ENCODE measurements around the gene RTN4RL2. TPM values are rescaled to one million over a fixed set of nuclear protein-coding genes. Genes with fewer than 3 reads are reported as not detected.

The RTN4RL2 gene
- total RNA-seq, 2 experiments from 2014 or later = 0.23 to 0.27 TPM

- peaks cover 33% of the 10 kb centered on the region for H3K27me3 Mint-ChIP-seq
Measured at GRCh38 chr11:57459164-57460021, 935 bp upstream of the RTN4RL2 start.

GRCh38 chr11:57460758-57461749 lies 726 bp downstream of the RTN4RL2 start:
- ChIA-PET POLR2A (interaction anchor here (1.1 to 1.5 kb wide), 4 partner anchors 13 to 36 kb away, joined by 3 to 6 read pairs (median 4); partner anchors contain the start of gene SLC43A3), CTCF (interaction anchor here (1.2 to 9.1 kb wide), 9 partner anchors 11 to 180 kb away, joined by 3 to 254 read pairs (median 16); partner anchors contain the start of genes SLC43A1 and TIMM10)
- Mint-ChIP-seq H3K27me3 (peaks cover 33% of the 10 kb centered on the region), H3K9me3 (no peaks in the 10 kb centered on the region), H3K27ac (no peak overlapping the region), H3K4me1 (ENCODE audit: low read depth) (peaks cover 21% of the 10 kb centered on the region), H3K36me3 (ENCODE audit: low read depth) (no peaks in the 10 kb centered on the region), H3K4me3 (no peak overlapping the region)
- no peak for ATAC-seq
- TF ChIP-seq CTCF (IDR thresholded peaks at IDR 0.05) = no peak
- intact Hi-C loops (cut with micrococcal nuclease) = no loop called here
- no peak for DNase-seq

More at GRCh38 chr11:57459164-57460021, 935 bp upstream of the RTN4RL2 start:
- Mint-ChIP-seq H3K36me3 (ENCODE audit: low read depth) (no peaks in the 10 kb centered on the region), H3K4me1 (ENCODE audit: low read depth) (peaks cover 21% of the 10 kb centered on the region), H3K4me3 (peak overlapping the region; percentile 69), H3K27ac (no peak overlapping the region), H3K9me3 (no peaks in the 10 kb centered on the region)
- DNase-seq (peak; percentile 50), ATAC-seq (peak; percentile 4)
- intact Hi-C loops (cut with micrococcal nuclease) = loop anchor here (2.0 kb wide), 1 partner anchor 21 kb away; no protein-coding TSS in a partner anchor
- no peak for TF ChIP-seq CTCF (IDR thresholded peaks at IDR 0.05)
- CTCF ChIA-PET = interaction anchor here (0.7 to 9.1 kb wide), 30 partner anchors 9 to 194 kb away, joined by 3 to 254 read pairs (median 14); partner anchors contain the start of genes PRG2, SLC43A1, SLC43A3 and TIMM10
- POLR2A ChIA-PET = interaction anchor here (0.6 to 2.4 kb wide), 9 partner anchors 13 to 72 kb away, joined by 3 to 10 read pairs (median 5); no protein-coding TSS in a partner anchor

- TF ChIP-seq CTCF (IDR thresholded peaks at IDR 0.05) = no peak
- intact Hi-C loops (cut with micrococcal nuclease) = no loop called here
- H3K27ac Mint-ChIP-seq = no peak overlapping the region
- CTCF ChIA-PET = interaction anchor here (1.5 to 9.1 kb wide), 4 partner anchors 13 to 65 kb away, joined by 3 to 114 read pairs (median 14); partner anchors contain the start of gene SLC43A1
- peaks cover 21% of the 10 kb centered on the region for H3K4me1 Mint-ChIP-seq (ENCODE audit: low read depth)
- ATAC-seq = no peak
- H3K27me3 Mint-ChIP-seq = peaks cover 31% of the 10 kb centered on the region
- no peak overlapping the region for H3K4me3 Mint-ChIP-seq
- H3K9me3 Mint-ChIP-seq = no peaks in the 10 kb centered on the region
- POLR2A ChIA-PET = interaction anchor here (0.6 to 2.9 kb wide), 2 partner anchors 12 to 119 kb away, joined by 4 to 12 read pairs; no protein-coding TSS in a partner anchor
- no peak for DNase-seq
- no peaks in the 10 kb centered on the region for H3K36me3 Mint-ChIP-seq (ENCODE audit: low read depth)
Measured at GRCh38 chr11:57461841-57462489, 1.6 kb downstream of the RTN4RL2 start.

GRCh38 chr11:57462597-57462996 lies 2.3 kb downstream of the RTN4RL2 start:
- intact Hi-C loops (cut with micrococcal nuclease) = no loop called here
- Mint-ChIP-seq H3K27me3 (peaks cover 28% of the 10 kb centered on the region), H3K4me1 (ENCODE audit: low read depth) (peaks cover 18% of the 10 kb centered on the region), H3K36me3 (ENCODE audit: low read depth) (no peaks in the 10 kb centered on the region), H3K9me3 (no peaks in the 10 kb centered on the region), H3K27ac (no peak overlapping the region), H3K4me3 (no peak overlapping the region)
- no peak for DNase-seq
- TF ChIP-seq CTCF (IDR thresholded peaks at IDR 0.05) = no peak
- CTCF ChIA-PET = interaction anchor here (1.3 to 2.7 kb wide), 3 partner anchors 15 to 65 kb away, joined by 3 to 12 read pairs (median 5); no protein-coding TSS in a partner anchor
- POLR2A ChIA-PET = interaction anchor here (0.6 to 2.9 kb wide), 2 partner anchors 12 to 35 kb away, joined by 3 to 12 read pairs; no protein-coding TSS in a partner anchor
- no peak for ATAC-seq
